HPDE6-E6E7 (cell line): ENCODE data around the gene RHEB.

Source experiments
- DNase-seq: peaks from one replicate; pipeline ENCODE4 v3.0.0; 2011; ENCODE audit warnings: missing footprints; ENCODE audit errors: extremely low spot score

RHEB gene

GRCh38 chr7:151503902-151504714 is 15.6 kb downstream of the RHEB start:
- DNase-seq, result no peak

GRCh38 chr7:151501676-151502075 is 18.0 kb downstream of the RHEB start:
- DNase-seq, result no peak

- no peak for DNase-seq
These were observed 21.2 kb downstream of the RHEB start for GRCh38 chr7:151498495-151498894.

GRCh38 chr7:151497306-151497871 is 22.3 kb downstream of the RHEB start:
- no peak for DNase-seq

GRCh38 chr7:151495360-151495759 is 24.3 kb downstream of the RHEB start:
- DNase-seq, result no peak

GRCh38 chr7:151494298-151495284 is 25.1 kb downstream of the RHEB start:
- no peak for DNase-seq

GRCh38 chr7:151493083-151493482 is 26.6 kb downstream of the RHEB start:
- DNase-seq, result no peak

GRCh38 chr7:151491859-151492258 is 27.8 kb downstream of the RHEB start:
- DNase-seq, result peak; percentile 52

- DNase-seq, result no peak
These were observed 29.1 kb downstream of the RHEB start for GRCh38 chr7:151490456-151491105.

GRCh38 chr7:151489498-151489897 is 30.2 kb downstream of the RHEB start:
- DNase-seq, result no peak

GRCh38 chr7:151488096-151488495 is 31.6 kb downstream of the RHEB start:
- no peak for DNase-seq

- DNase-seq, result no peak
These were observed 32.5 kb downstream of the RHEB start for GRCh38 chr7:151487228-151487627.

GRCh38 chr7:151486074-151486473 is 33.6 kb downstream of the RHEB start:
- DNase-seq, result no peak

- peak; percentile 81 for DNase-seq
These were observed 34.6 kb downstream of the RHEB start for GRCh38 chr7:151484971-151485707.

GRCh38 chr7:151483711-151483983 is 36.0 kb downstream of the RHEB start:
- no peak for DNase-seq

- no peak for DNase-seq
These were observed 36.6 kb downstream of the RHEB start for GRCh38 chr7:151482883-151483710.

GRCh38 chr7:151481650-151482505 is 37.8 kb downstream of the RHEB start:
- DNase-seq, result no peak

GRCh38 chr7:151477867-151478266 is 41.8 kb downstream of the RHEB start:
- no peak for DNase-seq

GRCh38 chr7:151472644-151473380 is 46.9 kb downstream of the RHEB start:
- no peak for DNase-seq
